Breast epithelium (tissue), 4 donors: ENCODE measurements around the gene CCL24. TPM values are rescaled to one million over a fixed set of nuclear protein-coding genes. Genes with fewer than 3 reads are reported as not detected.
"Not testable (repeated sequence)": the region's sequence is repeated elsewhere in the genome, so short reads cannot be mapped to it uniquely, and the experiment has no call there.

ENCODE experiments used
- DNase-seq, 2 donors: peaks; one replicate each; pipeline ENCODE4 v3.0.0-alpha.2; 2019; ENCODE audit warnings: low spot score in 2 of 2
- H3K27ac ChIP-seq, 2 donors: fragments of 200-600 bp; sonication (generic) in 1 of 2; one replicate each; pipeline ENCODE4 v1.5.1; 2016 to 2019; ENCODE audit warnings: mild to moderate bottlenecking in 1 of 2
- H3K27me3 ChIP-seq, 2 donors: fragments of 200-600 bp; sonication (generic) in 1 of 2; one replicate each; pipeline versions ENCODE4 v1.5.1 to v1.6.0; 2017 to 2019; ENCODE audit warnings: control low read depth in 1 of 2, mild to moderate bottlenecking in 1 of 2
- H3K36me3 ChIP-seq: fragments of 200-600 bp; one replicate; pipeline ENCODE4 v1.5.1; 2019
- H3K4me1 ChIP-seq, 2 donors: fragments of 200-600 bp; sonication (generic); one replicate each; pipeline ENCODE4 v1.5.1; 2016 to 2019; ENCODE audit warnings: control low read depth in 1 of 2
- H3K4me3 ChIP-seq, 3 donors: fragments of 200-600 bp; sonication (generic); 1 replicate in 2 of 3; 2 replicates in 1 of 3; pipeline ENCODE4 v1.5.1; 2016 to 2019; ENCODE audit warnings: mild to moderate bottlenecking in 3 of 3, moderate library complexity in 2 of 3
- H3K9me3 ChIP-seq, 2 donors: fragments of 200-600 bp; sonication (generic) in 1 of 2; one replicate each; pipeline ENCODE4 v1.5.1; 2016 to 2019; ENCODE audit warnings: control low read depth in 1 of 2
- CTCF ChIP-seq, 3 donors: fragments of 450-650 bp; IDR thresholded peaks; one replicate each; pipeline ENCODE4 v1.5.1; 2016 to 2017; ENCODE audit warnings: antibody characterized with exemption in 3 of 3, mild to moderate bottlenecking in 3 of 3, moderate library complexity in 3 of 3
- POLR2A ChIP-seq: fragments of 450-650 bp; IDR thresholded peaks from one replicate; pipeline ENCODE4 v1.6.1; 2016; ENCODE audit warnings: antibody characterized with exemption, mild to moderate bottlenecking, moderate library complexity
- POLR2AphosphoS5 ChIP-seq, 3 donors: sonication (generic); formaldehyde crosslinking; IDR thresholded peaks; one replicate each; pipeline ENCODE4 v1.6.1; 2017; ENCODE audit warnings: antibody characterized with exemption in 3 of 3
- intact Hi-C: fragments of 100-400 bp; cut with DNase I; formaldehyde crosslinking; loops from one replicate; pipeline ENCODE4 v1.15.1; 2023; ENCODE audit warnings: low total_unique reads
- total RNA-seq, 3 donors: library from RNA; depleted of rRNA; stranded (reverse); fragments of >200 nt; gene quantifications; one replicate each; pipeline ENCODE4 v1.1.0, GENCODE V29; 2016

Gene CCL24
- total RNA-seq, 3 donors from 2014 or later, result 1.3 TPM; not detected in 2

- TF ChIP-seq CTCF (IDR thresholded peaks at IDR 0.05) (no peak), POLR2AphosphoS5 (IDR thresholded peaks at IDR 0.05) (peak in 1 of 3 donors; percentile 17)
- H3K9me3 ChIP-seq, result no peaks in the 10 kb centered on the region
- H3K4me3 ChIP-seq, result no peak overlapping the region
- no peaks in the 10 kb centered on the region for H3K27me3 ChIP-seq
- no peaks in the 10 kb centered on the region for H3K36me3 ChIP-seq
- no peaks in the 10 kb centered on the region for H3K4me1 ChIP-seq
- no peak overlapping the region for H3K27ac ChIP-seq
- intact Hi-C loops, result no loop called here
- DNase-seq, result no peak
These were observed 29.3 kb upstream of the CCL24 start for GRCh38 chr7:75842836-75843446.

- H3K4me3 ChIP-seq, result no peak overlapping the region
- H3K27me3 ChIP-seq, result no peaks in the 10 kb centered on the region
- no peaks in the 10 kb centered on the region for H3K9me3 ChIP-seq
- intact Hi-C loops, result no loop called here
- DNase-seq, result no peak
- no peaks in the 10 kb centered on the region for H3K4me1 ChIP-seq
- no peak for TF ChIP-seq CTCF (IDR thresholded peaks at IDR 0.05)
- no peak for TF ChIP-seq POLR2AphosphoS5 (IDR thresholded peaks at IDR 0.05)
- no peak for TF ChIP-seq POLR2A
- H3K27ac ChIP-seq, result no peak overlapping the region
- H3K36me3 ChIP-seq, result no peaks in the 10 kb centered on the region
These were observed 26.4 kb upstream of the CCL24 start for GRCh38 chr7:75840029-75840428.

GRCh38 chr7:75838281-75838930, 24.8 kb upstream of the CCL24 start:
- H3K4me3 ChIP-seq, intact Hi-C loops: not testable (repeated sequence)

GRCh38 chr7:75836798-75837197, 23.2 kb upstream of the CCL24 start:
- no peak for DNase-seq
- Histone ChIP-seq H3K4me1 (no peaks in the 10 kb centered on the region), H3K27me3 (no peaks in the 10 kb centered on the region), H3K9me3 (no peaks in the 10 kb centered on the region), H3K36me3 (no peaks in the 10 kb centered on the region), H3K27ac (no peak overlapping the region), H3K4me3 (no peak overlapping the region)
- TF ChIP-seq POLR2AphosphoS5 (IDR thresholded peaks at IDR 0.05), result no peak
- no peak for TF ChIP-seq CTCF (IDR thresholded peaks at IDR 0.05)
- no peak for TF ChIP-seq POLR2A
- intact Hi-C loops, result no loop called here

More at GRCh38 chr7:75838281-75838930, 24.8 kb upstream of the CCL24 start:
- not testable (repeated sequence) for H3K36me3 ChIP-seq, H3K4me1 ChIP-seq, H3K9me3 ChIP-seq, DNase-seq, H3K27me3 ChIP-seq, H3K27ac ChIP-seq

- TF ChIP-seq POLR2A, result no peak
- TF ChIP-seq CTCF (IDR thresholded peaks at IDR 0.05), result no peak
- TF ChIP-seq POLR2AphosphoS5 (IDR thresholded peaks at IDR 0.05), result no peak
- no peaks in the 10 kb centered on the region for H3K27me3 ChIP-seq
These were observed 22.2 kb upstream of the CCL24 start for GRCh38 chr7:75835688-75836285.

GRCh38 chr7:75833662-75834061, 20.1 kb upstream of the CCL24 start:
- intact Hi-C loops, H3K4me1 ChIP-seq, H3K27me3 ChIP-seq, H3K9me3 ChIP-seq, H3K27ac ChIP-seq, H3K4me3 ChIP-seq, DNase-seq, H3K36me3 ChIP-seq: not testable (repeated sequence)

More at GRCh38 chr7:75835688-75836285, 22.2 kb upstream of the CCL24 start:
- H3K36me3 ChIP-seq, result no peaks in the 10 kb centered on the region
- no peak for DNase-seq
- H3K4me1 ChIP-seq, result no peaks in the 10 kb centered on the region
- H3K9me3 ChIP-seq, result no peaks in the 10 kb centered on the region
- no peak overlapping the region for H3K27ac ChIP-seq
- H3K4me3 ChIP-seq, result no peak overlapping the region
- intact Hi-C loops, result no loop called here
